ENCODE measurements around the gene DDI2.

- TF ChIP-seq CTCF (IDR thresholded peaks at IDR 0.05) (no peak), POLR2A (IDR thresholded peaks at IDR 0.05) (no peak)
Observed at GRCh38 chr1:15714406-15715136, 97.3 kb downstream of the DDI2 start.

Measured in body of pancreas (tissue), 4 donors.